GM12873 (cell line): ENCODE data around the gene PTPN7.

Experiments used
- TF ChIP-seq, protein P1 (sequence below): IDR thresholded peaks from 2 replicates; pipeline ENCODE4 v1.5.1; 2012; ENCODE audit warnings: low read depth, mild to moderate bottlenecking, moderate library complexity, low read length, control low read depth; ENCODE audit not compliant: insufficient read depth; ENCODE audit errors: missing control alignments

Gene PTPN7

DNA sequence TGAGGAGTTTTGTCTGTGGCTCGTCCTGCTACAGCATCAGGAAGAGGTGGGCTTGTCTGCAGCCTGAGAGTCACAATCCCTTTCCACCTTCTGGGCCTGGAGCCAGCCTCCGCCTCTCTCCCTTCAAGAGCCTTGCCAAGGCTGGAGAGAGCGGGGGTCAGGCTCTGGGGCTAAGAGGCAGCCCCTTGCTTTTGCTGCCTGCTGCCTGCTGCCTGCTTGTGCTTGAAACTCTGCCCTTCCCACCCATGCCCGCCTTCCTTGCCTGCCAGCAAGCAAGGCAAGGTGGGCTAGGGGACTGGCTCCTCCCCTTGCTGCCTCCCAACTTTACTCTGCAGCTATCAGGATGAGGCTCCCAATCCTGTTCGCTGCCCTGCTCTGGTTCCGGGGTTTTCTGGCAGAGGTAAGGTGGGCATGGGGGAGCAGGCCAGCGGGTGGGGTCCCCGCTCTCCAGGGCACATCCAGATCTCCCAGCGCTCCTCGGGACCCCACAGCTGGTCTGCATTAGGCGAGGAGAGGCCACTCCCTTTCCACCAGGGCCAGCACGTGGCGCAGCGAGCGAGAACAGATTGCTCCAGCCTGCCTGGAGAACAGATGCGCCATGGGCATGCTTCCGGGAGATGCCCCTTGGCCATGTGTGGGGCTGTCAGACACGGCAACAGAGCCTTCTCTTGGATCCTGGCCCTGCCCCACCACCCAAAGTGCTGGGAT, 7.5 kb upstream of the PTPN7 start:
- TF ChIP-seq, protein P1, sequence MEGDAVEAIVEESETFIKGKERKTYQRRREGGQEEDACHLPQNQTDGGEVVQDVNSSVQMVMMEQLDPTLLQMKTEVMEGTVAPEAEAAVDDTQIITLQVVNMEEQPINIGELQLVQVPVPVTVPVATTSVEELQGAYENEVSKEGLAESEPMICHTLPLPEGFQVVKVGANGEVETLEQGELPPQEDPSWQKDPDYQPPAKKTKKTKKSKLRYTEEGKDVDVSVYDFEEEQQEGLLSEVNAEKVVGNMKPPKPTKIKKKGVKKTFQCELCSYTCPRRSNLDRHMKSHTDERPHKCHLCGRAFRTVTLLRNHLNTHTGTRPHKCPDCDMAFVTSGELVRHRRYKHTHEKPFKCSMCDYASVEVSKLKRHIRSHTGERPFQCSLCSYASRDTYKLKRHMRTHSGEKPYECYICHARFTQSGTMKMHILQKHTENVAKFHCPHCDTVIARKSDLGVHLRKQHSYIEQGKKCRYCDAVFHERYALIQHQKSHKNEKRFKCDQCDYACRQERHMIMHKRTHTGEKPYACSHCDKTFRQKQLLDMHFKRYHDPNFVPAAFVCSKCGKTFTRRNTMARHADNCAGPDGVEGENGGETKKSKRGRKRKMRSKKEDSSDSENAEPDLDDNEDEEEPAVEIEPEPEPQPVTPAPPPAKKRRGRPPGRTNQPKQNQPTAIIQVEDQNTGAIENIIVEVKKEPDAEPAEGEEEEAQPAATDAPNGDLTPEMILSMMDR = no peak

DNA sequence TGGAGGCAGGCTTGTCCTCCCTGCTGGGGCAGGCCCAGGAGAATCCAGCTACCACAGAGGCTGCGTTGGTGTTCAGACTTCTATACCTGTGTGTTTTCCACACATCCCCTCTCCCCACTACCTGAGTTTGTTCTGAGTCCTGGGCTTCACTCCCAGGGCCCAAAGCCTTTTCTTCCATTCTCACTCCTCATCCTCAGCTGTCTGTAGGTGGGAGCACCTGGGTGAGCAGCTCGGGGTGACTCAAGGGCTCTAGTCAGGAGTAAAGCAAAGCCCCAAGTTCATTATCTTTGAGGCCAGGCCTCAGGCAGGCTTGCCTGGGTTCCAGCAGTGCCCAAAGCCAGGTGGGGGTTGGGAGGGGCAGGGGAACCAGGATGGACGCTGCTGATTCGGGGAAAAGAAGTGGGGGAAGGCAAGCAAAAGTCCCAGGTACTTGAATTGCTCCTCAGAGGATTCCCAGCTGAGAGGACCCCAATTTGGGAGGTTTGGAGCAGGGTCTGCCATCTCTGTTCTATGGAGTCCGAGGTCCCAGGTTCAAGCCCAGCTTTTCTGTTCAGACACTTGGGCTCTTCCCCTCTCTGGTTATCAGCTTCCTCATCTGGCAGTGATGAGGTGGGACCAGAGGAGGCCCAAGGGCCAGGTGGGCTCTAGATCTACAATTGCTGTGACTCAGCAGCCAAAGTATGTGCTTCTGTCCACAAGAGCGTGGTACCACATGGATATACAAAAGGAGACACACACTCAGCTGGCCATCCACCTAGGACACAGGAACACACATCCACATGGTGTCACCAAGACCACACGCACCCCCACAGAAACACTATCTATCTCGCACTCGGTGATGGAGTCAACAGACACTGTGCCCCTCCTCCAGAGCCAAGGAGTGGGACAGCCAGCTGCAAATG, 5.8 kb upstream of the PTPN7 start:
- TF ChIP-seq, protein P1 = no peak

DNA sequence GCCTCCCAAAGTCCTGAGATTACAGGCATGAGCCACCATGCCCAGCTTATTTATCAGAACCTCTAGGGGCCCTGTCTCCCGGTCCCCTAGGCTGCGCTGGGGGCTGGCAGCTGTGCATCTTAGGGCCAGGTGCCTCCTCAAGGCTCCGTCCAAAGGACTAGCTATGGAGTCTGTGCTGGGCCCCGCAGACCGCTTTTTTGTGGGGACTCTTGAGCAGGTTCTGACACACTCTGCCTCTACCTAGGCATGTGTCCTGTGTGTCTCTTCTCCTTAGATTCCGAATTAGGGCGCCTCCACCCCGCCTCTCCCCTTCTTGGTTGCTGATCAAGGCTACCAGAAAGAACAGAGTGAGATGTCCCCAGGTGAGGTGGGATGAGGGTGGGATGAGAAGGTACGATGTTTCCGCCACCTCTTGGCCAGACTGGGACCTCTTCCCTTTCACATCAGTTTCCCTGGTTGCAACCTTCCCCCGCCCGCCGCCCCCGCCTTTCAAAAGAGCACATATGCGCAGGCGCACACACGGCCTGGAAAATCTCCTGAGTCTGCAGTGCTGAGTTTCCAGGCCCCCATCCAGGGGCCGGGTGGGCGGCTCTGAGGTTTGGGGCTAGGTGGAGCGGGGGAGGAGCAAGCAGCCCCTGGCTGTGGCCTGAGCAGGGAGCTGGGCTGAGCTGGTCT, 5.0 kb upstream of the PTPN7 start:
- TF ChIP-seq, protein P1 = no peak

DNA sequence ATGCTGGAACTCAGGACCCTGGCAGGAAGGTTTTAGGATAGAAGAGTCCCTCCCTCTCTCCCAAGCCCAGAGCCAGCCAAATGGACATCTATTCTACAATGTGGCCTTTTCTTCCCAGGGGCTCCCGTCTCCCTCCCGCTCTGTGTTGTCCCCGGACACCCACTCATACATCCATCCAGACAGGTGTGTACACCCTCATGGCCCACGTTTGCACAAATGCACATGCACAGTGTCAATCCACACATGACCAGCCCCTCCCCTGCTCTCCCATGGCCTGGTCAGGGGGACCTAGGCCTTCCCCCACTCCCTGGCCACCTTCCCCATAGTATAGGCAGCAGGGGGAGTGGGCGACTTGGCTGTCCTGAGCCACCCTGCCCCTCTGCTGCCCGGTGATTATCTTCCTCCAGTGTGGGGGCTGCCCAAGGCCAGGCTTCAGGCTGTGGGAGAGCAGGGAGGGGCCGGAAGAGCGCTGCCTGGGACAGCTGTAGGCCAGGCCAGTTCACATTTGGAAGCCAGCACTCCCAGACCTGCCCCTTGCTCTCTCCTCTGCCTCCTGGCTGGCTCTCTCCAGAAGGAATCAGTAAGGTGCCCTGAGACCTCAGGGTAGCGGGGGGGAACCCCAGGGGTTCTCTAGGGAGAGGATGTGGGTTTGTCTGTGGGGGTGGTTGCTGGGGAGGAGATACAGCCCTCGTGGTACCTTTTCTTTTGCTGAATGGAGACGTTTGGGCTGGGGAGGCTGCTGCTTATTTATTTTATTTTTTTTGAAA, 4.1 kb upstream of the PTPN7 start:
- TF ChIP-seq, protein P1 = no peak

DNA sequence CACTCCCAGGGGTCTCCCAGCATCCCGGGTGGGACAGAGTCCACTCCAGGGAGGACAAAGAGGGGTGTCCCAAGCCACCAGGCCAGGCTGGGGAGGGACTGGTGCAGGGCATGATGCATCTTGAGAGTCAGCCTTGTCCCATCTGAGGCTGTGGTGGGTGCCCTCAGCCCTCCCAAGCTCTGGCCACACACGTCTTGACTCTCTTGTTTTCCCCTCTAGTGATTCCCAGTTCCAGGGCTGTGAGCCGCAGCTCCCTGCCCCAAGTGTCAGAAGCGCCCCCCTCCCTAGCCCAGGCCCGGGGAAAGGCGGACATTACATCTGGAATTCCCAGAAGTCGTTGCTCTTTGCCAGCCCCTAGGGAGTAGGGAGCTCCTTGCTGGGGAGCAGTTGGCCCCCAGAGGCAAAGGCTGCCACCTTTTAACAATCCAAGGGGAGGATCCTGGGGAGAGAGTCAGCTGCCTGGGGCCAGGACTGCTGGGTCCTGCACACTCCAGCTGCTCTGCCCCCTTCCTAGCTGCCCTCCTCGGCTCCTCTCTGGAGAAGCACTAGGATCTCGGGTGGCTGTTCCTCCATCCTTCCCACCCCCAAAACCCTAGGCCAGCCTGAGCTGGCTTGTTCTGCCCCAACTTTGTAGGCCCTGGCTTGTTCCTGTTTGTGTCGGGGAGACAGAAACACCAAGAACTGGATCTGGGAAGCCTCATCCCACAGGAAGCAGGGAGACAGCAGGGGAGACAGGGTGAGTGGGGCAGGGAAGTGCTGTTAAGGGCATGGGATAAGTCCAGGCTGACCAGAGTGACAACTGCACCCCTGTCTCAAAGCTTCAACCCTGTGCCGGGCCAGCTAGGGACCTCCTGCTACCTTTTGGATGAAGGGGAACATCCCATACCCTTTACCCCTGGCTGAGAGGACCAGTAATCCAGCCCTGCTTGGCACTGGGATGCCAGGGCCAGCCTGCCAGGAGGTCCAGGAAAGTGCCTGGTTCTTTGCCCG, 3.2 kb upstream of the PTPN7 start:
- TF ChIP-seq, protein P1 = no peak
